ENCODE measurements around the gene ZNF157.

The ZNF157 gene

GRCh38 chrX:47446971-47447370 lies 76.6 kb downstream of the ZNF157 start:
- DNase-seq (ENCODE audit: low read depth in 2 of 2) = no peak

DNA sequence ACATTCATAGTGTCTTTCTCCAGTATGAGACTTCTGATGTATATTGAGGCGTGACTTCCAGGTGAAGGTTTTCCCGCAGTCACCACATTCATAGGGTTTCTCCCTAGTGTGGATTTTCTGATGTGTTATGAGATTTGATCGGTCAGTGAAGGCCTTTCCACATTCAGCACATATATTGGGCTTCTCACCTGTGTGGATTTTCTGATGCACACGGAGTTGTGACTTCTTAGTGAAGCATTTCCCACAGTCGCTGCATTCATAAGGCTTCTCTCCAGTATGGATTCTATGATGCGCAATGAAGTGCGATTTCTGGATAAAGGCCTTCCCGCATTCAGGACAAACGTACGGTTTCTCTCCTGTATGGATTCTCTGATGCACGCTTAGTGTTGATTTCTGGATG lies 77.2 kb downstream of the ZNF157 start:
- no peak for DNase-seq (ENCODE audit: low read depth in 2 of 2)

DNA sequence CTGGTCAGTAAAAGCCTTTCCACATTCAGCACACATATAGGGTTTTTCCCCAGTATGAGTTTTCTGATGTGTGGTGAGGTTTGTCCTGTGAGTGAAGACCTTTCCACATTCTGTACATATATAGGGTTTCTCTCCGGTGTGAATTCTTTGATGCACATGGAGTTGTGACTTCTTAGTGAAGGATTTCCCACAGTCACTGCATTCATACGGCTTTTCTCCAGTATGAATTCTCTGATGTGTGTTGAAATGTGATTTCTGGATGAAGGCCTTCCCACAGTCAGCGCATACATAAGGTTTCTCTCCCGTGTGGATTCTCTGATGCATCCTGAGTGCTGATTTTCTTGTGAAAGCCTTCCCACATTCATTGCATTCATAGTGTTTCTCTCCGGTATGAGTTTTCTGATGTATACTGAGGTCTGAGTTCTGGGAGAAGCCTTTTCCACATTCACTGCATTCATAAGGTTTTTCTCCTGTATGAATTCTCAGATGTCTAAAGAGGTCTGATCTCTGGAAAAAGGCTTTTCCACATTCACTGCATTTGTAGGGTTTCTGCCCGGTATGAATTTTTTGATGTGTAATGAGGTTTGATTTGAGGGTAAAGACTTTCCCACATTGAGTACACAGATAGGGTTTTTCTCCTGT lies 77.9 kb downstream of the ZNF157 start:
- no peak for DNase-seq (ENCODE audit: low read depth in 2 of 2)

- DNase-seq (ENCODE audit: low read depth in 2 of 2) = no peak
These were observed 81.7 kb downstream of the ZNF157 start for GRCh38 chrX:47452112-47452511.

DNA sequence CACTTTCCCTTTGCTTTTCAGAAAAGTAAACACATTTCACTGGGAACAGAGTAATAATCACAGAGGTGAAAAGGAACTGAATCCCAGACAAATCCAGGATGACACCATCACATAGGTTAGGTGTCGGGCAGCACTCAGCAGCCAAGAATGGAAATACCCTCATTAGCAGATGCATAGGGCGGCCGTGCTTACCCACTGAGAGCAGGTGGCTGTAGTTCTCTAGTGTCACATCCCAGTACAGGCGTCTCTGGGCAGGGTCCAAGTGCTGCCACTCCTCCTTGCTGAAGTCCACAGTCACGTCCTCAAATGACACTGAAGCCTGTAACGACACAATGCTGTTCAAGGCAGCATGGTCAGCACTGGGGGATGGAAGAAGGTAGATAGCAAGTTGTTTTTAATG lies 85.7 kb downstream of the ZNF157 start:
- DNase-seq (ENCODE audit: low read depth in 2 of 2) = no peak

- DNase-seq (ENCODE audit: low read depth in 2 of 2) = no peak
These were observed 88.2 kb downstream of the ZNF157 start for GRCh38 chrX:47458528-47458927.

- DNase-seq (ENCODE audit: low read depth in 2 of 2) = no peak
These were observed 90.2 kb downstream of the ZNF157 start for GRCh38 chrX:47460561-47460960.
